Measurements from ENCODE around the gene ILDR2.

The ILDR2 gene

DNA sequence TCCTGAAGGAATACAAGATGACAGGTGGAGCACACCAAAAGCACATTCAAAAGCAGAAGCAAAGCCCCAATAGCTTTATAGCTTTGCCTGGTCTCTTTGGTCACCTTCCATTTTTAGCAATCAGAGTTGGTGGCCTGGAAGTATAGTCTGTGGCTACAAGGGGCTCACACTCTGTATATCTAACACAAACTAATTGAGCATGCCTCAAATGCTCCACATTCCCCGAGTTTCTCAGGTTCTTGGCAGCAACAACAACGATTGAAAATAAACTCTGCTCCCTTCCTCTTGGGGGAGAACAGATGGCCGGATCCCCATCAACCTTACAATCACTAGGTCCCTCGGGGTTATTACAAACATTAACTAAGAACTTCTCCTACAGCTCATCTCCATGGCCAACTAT lies 74.4 kb downstream of the ILDR2 start:
- Histone ChIP-seq H3K4me3 (ENCODE audit: low read depth, low read length) (no peak overlapping the region), H3K4me1 (no peaks in the 10 kb centered on the region), H3K36me3 (no peaks in the 10 kb centered on the region), H3K9me3 (peaks cover 3% of the 10 kb centered on the region; the same call in 1 of the 2 replicates), H3K27me3 (no peaks in the 10 kb centered on the region; the same call in 1 of the 2 replicates)
- TF ChIP-seq, protein P1, sequence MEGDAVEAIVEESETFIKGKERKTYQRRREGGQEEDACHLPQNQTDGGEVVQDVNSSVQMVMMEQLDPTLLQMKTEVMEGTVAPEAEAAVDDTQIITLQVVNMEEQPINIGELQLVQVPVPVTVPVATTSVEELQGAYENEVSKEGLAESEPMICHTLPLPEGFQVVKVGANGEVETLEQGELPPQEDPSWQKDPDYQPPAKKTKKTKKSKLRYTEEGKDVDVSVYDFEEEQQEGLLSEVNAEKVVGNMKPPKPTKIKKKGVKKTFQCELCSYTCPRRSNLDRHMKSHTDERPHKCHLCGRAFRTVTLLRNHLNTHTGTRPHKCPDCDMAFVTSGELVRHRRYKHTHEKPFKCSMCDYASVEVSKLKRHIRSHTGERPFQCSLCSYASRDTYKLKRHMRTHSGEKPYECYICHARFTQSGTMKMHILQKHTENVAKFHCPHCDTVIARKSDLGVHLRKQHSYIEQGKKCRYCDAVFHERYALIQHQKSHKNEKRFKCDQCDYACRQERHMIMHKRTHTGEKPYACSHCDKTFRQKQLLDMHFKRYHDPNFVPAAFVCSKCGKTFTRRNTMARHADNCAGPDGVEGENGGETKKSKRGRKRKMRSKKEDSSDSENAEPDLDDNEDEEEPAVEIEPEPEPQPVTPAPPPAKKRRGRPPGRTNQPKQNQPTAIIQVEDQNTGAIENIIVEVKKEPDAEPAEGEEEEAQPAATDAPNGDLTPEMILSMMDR (IDR thresholded peaks at IDR 0.05; ENCODE audit: low read depth, low read length) = no peak
- DNase-seq = no peak

DNA sequence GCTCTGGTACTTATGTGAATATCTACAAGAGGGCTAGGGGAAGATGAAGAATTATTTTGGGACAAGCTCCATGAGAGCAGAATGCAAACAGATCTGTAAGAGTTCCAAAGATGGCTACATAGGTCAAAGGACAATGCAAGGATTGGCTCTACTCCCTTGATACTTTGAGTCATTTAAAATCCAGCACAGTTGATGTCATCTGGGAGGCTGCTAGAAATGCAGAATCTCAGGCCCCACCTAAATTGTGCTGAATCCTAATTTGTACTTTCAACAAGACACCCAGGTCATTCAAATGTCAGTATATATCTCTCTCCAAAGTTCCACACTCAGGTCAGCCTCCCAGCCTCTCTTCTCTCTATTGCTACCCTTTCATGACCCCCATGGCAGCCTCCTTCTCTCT lies 75.6 kb downstream of the ILDR2 start:
- H3K4me3 ChIP-seq (ENCODE audit: low read depth, low read length) = no peak overlapping the region
- TF ChIP-seq, protein P1 (IDR thresholded peaks at IDR 0.05; ENCODE audit: low read depth, low read length) = no peak

DNA sequence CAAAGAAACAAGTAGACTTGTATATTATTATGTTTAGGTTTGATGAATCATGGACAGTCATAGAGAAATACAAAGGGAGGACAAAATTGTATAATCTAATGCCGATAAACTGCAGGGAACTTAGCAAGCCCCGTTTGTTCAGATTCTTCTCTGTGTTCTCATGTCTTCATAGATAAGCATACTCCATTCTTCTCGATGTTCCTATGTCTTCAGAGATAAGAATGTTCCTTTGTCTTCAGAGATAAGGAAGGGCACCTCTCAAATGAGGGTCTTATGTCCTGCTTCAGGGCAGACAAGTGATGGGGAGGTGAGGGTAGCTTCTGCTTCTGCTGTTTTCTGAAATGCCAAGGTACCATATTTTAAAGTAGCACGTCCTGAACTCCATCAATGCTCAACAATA lies 79.6 kb downstream of the ILDR2 start:
- TF ChIP-seq, protein P1 (IDR thresholded peaks at IDR 0.05; ENCODE audit: low read depth, low read length) = no peak
- Histone ChIP-seq H3K36me3 (no peaks in the 10 kb centered on the region), H3K9me3 (peaks cover 3% of the 10 kb centered on the region; the same call in 1 of the 2 replicates), H3K4me3 (ENCODE audit: low read depth, low read length) (no peak overlapping the region), H3K27me3 (no peaks in the 10 kb centered on the region; the same call in 1 of the 2 replicates), H3K4me1 (no peaks in the 10 kb centered on the region)
- no peak for DNase-seq

More for the DNA sequence above, 75.6 kb downstream of the ILDR2 start:
- H3K4me1 ChIP-seq = no peaks in the 10 kb centered on the region
- DNase-seq = no peak
- H3K27me3 ChIP-seq = no peaks in the 10 kb centered on the region; the same call in 1 of the 2 replicates
- no peaks in the 10 kb centered on the region for H3K36me3 ChIP-seq
- H3K9me3 ChIP-seq = peaks cover 3% of the 10 kb centered on the region; the same call in 1 of the 2 replicates

DNA sequence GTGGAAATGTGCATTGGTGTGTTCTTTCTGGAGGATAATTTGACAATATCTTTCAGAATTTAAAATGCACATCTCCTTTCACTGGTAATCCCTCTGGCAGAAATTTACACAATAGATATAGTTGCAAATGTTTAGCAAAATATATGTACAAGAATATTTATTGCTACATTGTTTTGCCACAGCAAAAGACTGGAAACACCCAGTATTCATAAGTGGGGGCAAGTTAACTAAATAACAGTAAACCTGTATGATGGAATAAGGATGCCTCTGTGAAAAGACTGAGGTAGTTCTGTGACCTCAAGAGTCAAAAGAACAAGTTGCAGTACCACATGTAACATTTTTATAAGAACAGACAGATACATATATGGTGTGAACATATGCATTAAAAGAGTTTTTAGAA lies 85.6 kb downstream of the ILDR2 start:
- TF ChIP-seq, protein P1 (IDR thresholded peaks at IDR 0.05; ENCODE audit: low read depth, low read length) = no peak
- DNase-seq = no peak

DNA sequence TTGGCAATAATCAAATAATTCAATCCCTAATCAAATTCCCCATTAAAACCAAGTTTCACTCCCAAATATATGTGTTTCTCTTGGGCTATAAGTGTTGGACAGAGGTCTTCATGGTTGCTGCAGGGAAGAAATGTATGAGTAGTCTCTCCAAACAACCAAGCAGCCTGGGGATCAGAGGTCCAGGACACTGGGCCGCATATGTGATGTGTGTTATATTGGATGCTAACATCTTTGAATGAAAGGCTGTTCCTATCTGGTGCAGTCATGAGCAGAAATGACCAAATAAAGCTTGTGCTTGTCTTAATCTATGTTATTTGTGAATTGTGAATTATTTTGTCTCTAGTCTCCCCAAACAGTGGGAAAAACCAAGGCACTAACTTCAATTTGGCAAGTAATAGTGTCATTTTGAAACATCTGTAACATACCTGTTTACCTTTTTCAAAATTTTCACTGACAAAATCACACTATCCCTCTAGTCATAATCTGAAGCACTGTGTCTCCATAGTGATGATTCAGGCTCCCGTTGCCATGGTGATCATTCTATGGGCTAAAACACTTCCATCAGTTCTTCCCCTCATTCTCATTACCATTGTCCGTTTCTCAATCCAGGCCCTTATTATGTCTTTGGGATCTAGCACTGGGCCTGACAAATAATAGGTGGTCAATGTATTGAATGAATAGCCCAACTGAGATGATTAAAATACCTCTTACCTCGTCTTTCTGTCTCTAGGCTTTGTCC lies 86.8 kb downstream of the ILDR2 start:
- DNase-seq = no peak

More for the DNA sequence above, 85.6 kb downstream of the ILDR2 start:
- Histone ChIP-seq H3K4me3 (ENCODE audit: low read depth, low read length) (no peak overlapping the region), H3K9me3 (no peaks in the 10 kb centered on the region), H3K4me1 (no peaks in the 10 kb centered on the region), H3K27me3 (no peaks in the 10 kb centered on the region; the same call in 1 of the 2 replicates), H3K36me3 (no peaks in the 10 kb centered on the region)

More for the DNA sequence above, 86.8 kb downstream of the ILDR2 start:
- TF ChIP-seq, protein P1 (IDR thresholded peaks at IDR 0.05; ENCODE audit: low read depth, low read length) = no peak
- Histone ChIP-seq H3K36me3 (no peaks in the 10 kb centered on the region), H3K4me1 (no peaks in the 10 kb centered on the region), H3K4me3 (ENCODE audit: low read depth, low read length) (no peak overlapping the region), H3K27me3 (no peaks in the 10 kb centered on the region; the same call in 1 of the 2 replicates), H3K9me3 (no peaks in the 10 kb centered on the region)

Measured in BE2C (cell line).